Cardiac fibroblast (primary cell): ENCODE results near the gene PCNP.
"Not testable (repeated sequence)": the region's sequence is repeated elsewhere in the genome, so short reads cannot be mapped to it uniquely, and the experiment has no call there.

Experiments
- DNase-seq, 2 donors: peaks; one replicate each; pipeline versions ENCODE4 v3.0.0 to v3.0.0-alpha.2; 2010; ENCODE audit warnings: low read depth in 2 of 2
- H3K4me3 ChIP-seq, 2 donors: replicated peaks in 1 of 2; 1 replicate in 1 of 2; 2 replicates in 1 of 2; pipeline ENCODE4 v1.5.1; 2011; ENCODE audit warnings: low read depth in 2 of 2, low read length in 2 of 2, mild to moderate bottlenecking in 2 of 2, moderate library complexity in 1 of 2
- CTCF ChIP-seq: IDR thresholded peaks from one replicate; pipeline ENCODE4 v1.5.1; 2011; ENCODE audit warnings: low read depth, mild to moderate bottlenecking, low read length, inconsistent platforms

PCNP gene

DNA sequence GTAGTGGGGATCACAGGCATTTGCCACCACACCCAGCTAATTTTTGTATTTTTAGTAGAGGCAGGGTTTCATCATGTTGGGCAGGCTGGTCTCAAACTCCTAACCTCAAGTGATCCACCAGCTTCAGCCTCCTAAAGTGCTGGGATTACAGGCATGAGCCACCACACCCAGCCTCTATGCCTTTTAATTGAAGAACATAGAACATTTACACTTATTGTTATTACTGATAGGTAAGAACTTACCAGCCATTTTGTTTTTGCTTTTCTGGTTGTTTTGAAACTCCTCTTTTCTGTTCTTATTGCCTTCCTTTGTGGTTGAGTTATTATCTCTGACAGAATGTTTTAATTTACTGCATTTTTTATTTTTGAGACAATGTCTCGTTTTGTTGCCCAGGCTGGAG lies 29.2 kb downstream of the PCNP start:
- no peak overlapping the region for H3K4me3 ChIP-seq
- DNase-seq, result no peak
- TF ChIP-seq CTCF, result no peak

DNA sequence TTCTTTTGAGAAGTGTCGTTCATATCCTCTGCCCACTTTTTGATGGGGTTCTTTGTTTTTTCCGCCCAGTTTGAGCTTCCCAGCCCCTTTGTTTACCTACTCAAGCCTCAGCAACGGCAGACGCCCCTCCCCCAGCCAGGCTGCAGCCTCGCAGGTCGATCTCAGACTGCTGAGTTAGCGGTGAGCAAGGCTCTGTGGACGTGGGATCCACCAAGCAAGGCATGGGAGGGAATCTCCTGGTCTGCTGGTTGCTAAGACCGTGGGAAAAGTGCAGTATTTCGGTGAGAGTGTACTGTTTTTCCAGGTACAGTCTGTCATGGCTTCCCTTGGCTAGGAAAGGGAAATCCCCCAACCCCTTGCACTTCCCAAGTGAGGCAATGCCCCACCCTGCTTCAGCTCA lies 31.4 kb downstream of the PCNP start:
- DNase-seq, H3K4me3 ChIP-seq: not testable (repeated sequence)

DNA sequence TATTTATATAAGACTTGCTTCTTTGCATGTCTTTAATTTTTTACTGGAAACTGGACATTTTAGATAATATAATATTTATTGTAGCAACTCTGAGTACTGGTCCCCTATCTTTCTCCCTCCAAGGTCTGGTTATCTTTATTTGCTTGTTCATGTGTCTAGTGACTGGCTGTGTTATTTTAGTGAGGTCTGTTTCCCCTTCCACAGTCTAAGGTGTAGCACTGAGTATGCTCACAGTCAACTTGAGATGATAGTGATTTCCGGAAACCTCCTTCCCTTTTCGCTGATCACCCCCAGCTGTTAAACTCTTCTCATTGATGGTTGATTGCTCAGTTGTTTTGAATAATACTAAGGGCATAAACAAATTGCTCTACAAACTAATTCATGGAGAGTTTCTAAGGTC lies 37.0 kb downstream of the PCNP start:
- DNase-seq, result no peak
- TF ChIP-seq CTCF, result no peak
- no peak overlapping the region for H3K4me3 ChIP-seq

DNA sequence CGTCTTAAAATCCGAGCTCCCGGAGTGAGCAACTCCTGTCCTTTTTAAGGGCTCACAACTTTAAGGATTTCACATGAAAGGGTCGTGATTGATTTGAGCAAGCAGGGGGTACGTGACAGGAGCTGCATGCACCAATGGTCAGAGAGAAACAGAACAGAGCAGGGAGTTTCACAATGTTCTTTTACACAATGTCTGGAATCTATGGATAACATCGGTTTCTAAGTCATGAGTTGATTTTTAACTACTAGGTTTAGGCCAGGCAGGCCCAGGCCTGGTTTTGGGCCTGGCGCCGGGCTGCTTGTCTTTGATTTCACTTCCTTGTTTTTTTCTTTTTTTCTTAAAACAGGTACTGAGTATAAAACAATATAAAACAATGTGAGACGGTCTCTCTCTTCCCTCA lies 39.0 kb downstream of the PCNP start:
- not testable (repeated sequence) for DNase-seq, H3K4me3 ChIP-seq

GRCh38 chr3:101615525-101615924 lies 41.5 kb downstream of the PCNP start:
- no peak for DNase-seq
- no peak for TF ChIP-seq CTCF
- no peak overlapping the region for H3K4me3 ChIP-seq

GRCh38 chr3:101617478-101617877 lies 43.5 kb downstream of the PCNP start:
- no peak overlapping the region for H3K4me3 ChIP-seq
- no peak for DNase-seq
- TF ChIP-seq CTCF, result no peak

DNA sequence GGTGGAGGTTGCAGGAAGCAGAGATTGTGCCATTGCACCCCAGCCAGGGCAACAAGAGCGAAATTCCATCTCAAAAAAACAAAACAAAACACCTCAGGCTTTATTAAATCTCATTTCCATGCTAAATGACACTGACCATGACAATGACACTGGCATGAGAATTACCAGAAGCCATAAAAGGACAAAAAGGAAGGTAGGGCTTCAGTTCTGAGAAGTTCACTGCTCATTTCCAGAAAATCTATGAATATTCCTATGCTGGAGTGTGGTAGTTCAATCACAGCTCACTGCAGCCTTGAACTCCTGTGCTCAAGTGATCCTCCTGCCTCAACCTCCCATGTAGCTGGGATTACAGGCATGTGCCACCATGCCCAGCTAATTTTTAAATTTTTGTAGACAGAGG lies 44.7 kb downstream of the PCNP start:
- no peak for TF ChIP-seq CTCF
- DNase-seq, result no peak
- no peak overlapping the region for H3K4me3 ChIP-seq

- no peak for TF ChIP-seq CTCF
- DNase-seq, result no peak
- H3K4me3 ChIP-seq, result no peak overlapping the region
Measured at GRCh38 chr3:101619734-101620133, 45.8 kb downstream of the PCNP start.
